ENCODE results near the gene DBH.

Gene DBH

DNA sequence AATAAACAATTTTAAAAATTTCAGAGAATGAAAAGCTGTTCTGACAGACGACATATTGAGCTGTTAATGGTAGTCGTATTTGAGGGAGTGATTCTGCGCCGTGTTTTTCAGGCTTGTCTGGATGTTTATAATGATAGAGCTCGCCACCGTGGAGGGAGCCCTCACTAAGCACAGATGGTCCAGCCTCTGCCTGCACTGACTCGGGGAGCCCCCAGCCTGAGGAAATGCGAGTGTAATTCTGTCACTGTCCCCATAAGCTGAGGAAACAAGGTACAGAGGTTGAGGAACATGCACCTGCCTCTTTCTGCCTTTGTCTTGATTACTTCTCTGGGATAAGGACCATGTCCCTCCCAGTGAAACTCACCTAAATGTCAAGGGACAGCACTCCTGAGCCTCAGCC, 7.4 kb upstream of the DBH start:
- no peak for DNase-seq

DNA sequence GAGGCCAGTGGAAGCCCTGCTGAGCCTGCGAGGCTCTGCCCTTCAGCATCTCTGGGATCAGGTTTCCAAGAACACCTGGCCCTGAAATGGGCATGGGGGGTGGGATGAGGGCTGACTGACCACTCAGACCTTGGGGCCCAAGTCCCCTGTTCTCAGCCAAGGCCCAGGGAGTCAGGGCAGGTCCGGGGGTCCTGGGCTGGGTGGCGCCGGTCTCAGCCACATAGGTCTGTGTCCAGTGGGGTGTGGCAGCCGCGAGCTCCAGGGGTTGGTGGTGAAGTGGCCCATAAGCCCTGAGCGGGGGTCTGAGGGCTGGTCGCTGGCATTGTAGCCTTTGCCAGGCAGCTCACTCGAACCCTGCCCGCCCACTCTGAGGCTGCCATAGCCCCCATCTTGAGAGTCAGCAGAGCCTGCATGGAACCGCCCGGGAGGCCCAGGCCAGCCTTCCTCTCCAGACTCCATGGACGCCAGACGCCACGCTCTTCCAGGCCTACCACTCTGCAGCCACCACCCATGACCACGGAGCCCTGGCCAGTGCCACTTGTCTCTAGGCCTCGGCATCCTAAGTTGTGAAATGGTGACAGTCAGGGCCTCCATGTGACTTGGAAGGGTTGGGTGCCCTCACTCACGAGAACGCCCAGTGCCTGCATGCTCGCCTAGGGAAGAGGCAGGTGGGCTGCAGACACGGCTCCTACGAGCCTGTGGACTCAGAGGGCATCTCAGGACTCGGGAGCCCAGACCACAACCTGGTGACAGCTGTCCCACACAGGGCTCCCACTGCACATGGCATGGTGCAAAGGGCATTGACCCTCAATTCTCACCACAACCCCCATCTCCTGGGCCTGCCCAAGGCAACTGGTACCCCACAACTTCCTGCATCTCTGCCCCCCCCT, 6.7 kb upstream of the DBH start:
- DNase-seq = no peak

DNA sequence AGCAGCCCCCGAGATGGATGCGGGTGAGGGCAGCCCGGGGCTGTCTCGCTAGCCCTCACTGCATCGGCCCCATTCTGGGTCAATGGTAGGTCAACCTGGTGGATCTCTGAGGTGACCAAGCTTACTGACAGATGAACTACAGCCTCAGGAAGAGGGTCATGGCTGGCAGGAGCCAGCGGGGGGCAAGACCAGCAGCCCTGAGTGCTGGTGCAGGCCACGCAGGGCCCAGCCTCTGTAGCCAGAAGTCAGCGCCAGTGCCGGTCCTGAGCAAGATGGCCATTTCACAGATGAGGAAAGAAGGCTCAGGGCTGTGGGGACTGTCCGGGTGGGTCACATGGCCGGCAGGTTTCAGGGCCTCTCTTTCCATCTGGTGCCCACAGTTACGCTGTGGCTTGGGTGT, 5.1 kb upstream of the DBH start:
- no peak for DNase-seq

DNA sequence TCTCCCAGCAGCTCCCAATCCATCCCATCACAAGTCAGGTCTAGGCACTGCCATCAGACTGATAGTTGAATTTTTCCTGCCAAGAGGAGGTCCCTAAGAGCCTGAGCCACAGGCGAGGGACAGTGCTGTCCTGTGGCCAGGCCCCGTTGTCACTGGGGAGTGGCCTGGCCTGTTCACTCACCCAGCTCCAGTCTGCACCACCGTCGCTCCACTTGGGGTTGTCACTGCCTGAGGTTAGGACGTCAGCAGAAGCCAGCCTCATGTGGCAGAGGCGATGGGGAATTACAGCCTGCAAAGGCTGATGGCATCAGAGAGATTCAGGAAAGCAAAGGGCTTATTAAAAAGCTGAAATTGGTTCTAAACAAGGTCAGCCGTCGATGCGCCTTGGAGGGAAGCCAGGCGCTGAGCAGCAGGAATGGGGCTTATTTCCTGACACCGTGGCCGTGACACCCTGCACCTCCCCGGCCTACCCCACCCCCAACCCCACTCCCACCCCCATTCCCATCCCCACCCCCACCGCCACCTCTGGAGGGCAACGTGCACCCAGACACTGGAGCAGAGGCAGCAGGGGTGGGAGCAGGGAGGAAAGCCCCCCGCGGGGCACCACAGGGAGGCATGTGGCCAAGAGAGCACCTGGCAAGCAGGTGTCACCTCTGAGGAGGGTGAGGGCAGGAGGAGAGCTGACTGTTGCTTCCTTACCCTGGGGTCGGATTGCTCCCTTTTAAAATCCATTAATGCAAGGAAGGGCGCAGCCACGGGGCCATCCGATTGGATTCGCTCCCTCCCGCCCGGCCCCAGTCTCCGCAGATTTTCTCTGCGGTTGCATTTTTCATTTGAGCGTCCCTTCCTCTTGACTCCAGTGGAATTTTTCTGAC, 3.1 kb upstream of the DBH start:
- DNase-seq = no peak

DNA sequence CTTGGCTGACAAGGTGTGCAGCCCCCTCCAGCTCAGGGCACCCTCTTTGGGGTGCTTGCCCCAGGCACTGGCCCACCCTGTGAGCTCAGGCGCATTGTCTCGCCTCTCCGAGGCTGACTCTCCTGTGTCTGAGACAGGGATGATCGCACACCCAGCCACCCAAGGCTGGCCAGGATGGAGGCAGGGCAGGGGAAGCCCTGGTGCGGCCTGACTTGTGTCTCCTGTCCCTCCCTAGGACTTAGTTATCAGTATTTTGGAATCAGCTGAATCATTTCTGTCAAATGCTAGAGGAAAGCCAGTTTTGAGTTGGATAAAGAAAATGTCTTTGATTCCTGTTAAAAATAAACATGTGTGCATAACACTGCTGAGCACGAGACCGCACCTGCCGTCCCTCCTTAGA, 2.5 kb upstream of the DBH start:
- DNase-seq = no peak

DNA sequence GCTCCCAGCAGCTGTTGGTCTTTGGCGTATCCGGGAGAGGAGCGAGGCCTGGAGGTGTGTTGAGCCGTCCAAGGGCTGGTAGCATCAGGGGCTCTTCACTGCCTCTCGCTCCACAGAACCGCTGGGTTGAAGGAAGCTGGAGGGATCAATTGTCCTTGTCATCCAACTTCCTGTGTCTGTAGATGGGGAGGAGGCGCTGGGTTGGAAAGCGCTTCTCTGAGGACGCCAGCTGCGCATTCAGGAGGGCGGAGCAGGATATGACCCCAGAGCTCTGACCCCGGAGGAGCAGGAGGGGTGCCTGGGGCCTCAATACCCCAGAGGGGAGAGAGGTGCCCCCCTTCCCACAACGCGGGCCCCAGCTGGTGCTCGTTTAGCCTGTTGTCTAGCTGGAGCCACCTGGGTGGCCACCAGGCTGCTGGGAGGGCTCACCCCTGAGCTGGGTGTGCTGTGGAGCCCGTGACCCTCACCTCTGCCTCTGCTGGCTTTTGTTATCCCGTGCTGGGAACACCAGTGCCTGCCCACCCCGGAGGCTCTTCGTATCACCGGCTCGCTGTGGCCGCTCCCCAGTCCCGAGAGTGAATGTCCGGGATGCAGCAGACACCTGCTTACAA, 2.0 kb upstream of the DBH start:
- DNase-seq = no peak

DNA sequence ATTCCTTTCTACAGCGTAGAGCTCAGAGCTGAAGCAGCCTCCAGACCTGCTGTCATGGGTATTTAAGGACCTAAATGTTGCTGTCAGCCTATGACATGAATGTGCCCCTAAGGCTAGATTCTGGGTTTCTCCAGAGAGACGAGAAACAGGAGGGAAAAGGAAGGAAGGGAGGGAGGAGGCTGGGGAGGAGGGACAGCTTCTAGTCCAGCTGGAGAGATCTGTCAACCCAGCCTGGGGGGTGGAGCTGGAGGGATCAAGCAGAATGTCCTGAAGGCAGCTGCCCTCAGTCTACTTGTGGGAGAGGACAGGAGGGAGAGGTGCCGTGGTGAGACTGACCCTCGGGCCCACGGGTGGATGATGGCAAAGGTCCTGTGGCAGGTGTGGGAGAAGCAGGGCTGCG, 1.1 kb upstream of the DBH start:
- no peak for DNase-seq

DNA sequence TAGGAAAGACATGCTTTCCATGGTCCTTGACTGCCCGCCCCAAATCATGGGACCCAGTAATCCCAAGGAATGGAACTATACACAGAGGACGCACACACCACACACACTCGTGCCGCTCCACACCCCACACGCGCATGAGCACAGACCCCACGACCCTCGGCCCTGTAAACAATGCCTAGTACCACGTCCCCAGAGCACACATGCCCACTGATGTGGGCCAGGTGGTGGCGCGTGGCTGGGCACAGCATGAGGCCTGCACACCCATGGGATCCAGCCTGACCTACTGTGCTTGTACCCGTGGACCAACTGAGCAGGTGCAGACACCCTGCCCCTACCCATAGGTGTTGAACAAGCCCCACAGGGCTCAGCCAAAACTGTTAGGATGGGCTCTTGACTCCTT, 739 bp downstream of the DBH start:
- no peak for DNase-seq

DNA sequence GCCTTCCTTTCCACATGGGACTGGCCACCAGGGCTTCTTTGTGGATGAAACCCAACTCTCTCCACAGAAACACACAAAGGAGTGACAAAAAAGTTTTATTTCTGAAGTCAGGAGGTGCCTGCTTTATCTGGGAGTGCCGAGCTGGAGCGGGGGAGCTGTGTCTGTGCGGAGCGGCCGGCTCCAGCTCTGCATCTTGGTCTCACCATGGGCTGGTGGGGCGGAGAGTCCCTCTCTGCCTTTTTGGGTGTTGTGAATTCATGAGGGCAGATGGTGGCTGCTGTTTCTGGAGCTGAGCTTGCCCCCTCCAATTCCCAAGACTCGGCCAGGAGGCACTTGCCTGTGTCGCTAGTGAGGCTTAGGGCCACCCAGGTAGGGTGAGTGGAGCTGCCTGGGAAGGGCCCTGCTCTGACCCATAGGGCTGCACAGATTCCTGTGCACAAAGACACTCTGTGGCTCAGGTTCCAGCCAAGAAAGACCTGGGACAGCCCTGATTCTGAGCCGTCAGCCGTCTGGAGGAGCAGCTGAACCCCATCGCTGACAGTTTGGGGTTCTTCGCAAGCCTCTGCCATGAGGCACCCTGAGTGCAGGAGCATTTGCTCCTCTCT, 1.4 kb downstream of the DBH start:
- DNase-seq = no peak

DNA sequence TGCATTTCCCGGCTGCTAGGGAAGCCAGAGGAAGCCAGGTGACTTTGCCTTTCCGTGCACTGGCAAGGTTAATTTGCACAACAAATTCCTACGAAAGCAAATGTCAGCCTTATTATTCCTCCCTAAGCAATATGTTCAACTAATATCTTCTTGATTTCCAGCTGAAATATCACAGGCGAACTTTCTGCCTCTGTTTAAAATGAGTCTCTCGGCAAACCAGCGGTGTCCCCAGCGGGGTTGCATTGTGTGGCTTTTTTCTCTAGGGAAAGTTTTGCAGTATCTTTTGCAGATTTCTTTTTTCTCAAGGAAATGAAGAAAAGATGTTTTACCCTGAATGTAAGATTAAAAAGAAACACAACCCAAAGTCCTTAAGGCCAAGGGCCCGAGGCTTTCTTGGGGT, 1.9 kb downstream of the DBH start:
- no peak for DNase-seq

DNA sequence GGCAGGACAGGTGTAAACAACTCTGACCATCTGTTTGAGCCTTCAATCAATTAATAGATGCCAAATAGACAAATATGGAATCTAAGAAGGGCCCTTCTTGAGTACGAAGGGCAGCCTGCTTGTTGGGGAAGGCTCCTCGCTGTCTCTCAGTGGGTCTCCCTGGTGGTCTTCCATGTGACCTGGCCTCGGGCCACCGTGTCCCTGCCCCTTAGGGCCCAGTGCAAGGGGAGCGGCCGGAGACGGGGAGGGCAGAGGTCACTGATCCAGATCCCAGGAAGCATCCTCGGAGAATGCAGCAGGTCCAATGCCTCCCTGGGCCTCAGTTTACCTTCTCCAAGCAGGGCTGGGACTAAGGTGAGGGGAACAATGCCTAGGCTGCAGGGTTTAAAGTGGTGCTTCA, 2.5 kb downstream of the DBH start:
- DNase-seq = no peak

DNA sequence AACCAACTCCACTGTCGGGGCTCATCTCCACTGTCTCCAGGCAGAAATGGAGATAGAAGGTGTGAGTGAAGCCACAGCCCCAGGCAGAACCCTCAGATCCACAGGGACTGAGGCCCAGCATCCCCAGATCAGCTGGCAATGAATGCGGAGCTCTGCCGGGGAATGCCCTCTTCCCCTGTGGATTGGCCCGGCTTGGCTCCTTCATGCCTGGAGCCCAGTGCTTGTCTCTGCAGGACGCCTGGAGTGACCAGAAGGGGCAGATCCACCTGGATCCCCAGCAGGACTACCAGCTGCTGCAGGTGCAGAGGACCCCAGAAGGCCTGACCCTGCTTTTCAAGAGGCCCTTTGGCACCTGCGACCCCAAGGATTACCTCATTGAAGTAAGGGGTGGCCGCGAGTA, 3.5 kb downstream of the DBH start:
- no peak for DNase-seq

DNA sequence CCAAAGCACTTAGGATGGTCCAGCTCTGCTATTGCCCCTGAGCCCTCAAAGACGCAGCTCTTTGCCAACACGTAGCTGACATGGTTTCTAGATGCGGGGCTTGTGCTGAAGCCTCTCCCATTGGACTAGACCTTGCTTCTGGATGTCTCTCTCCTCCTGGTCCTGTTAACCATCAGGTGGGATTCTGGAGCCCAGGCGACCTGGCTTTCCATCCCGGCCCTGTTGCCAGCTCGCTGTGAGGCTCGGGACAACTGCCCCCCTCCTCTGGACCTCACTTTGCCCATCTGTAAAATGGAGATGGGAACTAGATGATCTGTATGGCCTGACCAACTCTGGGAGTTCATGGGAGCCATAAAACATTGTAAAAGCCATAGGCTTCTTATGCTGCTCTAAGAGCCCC, 4.0 kb downstream of the DBH start:
- no peak for DNase-seq

DNA sequence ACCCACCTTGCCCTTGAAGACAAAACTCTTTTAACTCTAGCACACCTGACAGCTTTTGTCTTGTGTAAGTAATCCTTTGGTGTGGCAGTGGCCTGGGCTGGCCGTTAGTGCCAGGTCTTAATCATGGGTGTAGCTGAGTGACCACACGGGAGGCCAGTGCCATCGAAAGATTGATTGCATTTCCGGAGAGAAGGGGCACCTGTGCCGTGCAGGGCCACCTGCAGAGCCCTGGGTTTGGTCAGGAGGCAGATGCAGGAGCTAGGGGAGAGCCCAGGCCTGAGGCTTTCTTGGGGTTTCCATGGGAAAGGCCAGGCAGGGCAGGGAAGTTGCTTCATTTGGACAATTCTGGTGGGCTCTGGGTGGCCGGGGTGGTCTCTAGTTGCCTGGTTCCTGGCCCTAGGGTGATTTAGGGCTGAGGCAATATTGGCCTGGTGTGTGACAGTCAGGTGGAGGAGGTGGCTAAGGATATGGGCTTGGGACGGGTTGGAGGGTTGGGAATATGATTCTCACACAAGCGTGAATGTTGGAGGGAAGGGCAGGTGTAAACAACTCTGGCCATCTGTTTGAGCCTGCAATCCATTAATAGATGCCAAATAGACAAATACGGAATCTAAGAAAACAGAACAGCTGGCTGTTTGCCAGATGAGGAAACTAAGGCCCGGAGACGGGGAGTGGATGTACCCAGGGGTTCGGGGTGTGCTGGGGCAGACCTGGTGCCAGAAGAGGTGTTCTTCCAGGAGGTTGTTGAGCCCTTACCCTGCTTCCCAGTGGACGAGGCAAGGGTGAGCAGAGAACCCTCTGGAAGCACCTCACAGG, 4.6 kb downstream of the DBH start:
- DNase-seq = no peak

DNA sequence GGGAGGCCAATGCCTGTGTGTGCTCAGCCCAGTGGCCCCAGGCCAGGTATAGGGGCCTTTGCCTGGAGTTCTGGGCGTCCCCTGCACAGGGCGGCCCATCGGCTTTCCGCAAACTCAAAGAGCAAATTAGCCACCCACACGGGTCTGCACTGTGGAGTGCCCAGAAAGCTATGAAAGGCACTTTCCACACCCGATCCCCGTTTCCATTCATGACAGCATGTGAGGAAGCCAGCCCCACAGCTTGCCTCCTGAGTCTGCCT, 5.2 kb downstream of the DBH start:
- no peak for DNase-seq

DNA sequence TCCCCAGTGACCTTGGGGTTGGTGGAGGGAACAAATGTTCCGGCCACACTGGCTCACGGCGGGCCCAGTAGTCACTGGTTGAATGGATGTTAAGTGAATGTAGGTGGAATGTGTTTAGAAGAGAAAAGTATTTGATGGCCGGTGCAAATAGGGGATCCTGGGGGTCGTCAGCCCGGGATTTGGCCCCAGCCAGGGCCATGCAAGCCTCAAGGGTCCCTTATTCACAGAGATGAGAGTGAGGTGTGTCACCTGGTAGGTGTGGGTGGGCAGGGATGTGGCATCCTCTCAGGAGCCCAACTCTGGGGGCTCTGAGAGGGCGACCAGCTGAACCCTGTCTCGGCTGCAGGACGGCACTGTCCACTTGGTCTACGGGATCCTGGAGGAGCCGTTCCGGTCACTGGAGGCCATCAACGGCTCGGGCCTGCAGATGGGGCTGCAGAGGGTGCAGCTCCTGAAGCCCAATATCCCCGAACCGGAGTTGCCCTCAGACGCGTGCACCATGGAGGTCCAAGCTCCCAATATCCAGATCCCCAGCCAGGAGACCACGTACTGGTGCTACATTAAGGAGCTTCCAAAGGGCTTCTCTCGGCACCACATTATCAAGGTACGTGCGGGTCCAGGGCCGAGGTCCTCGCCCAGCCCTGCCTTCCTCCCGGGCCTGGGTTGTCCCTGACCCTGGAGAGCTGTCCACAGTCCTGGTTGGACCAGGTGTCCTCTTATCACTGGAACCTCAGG, 5.9 kb downstream of the DBH start:
- no peak for DNase-seq

DNA sequence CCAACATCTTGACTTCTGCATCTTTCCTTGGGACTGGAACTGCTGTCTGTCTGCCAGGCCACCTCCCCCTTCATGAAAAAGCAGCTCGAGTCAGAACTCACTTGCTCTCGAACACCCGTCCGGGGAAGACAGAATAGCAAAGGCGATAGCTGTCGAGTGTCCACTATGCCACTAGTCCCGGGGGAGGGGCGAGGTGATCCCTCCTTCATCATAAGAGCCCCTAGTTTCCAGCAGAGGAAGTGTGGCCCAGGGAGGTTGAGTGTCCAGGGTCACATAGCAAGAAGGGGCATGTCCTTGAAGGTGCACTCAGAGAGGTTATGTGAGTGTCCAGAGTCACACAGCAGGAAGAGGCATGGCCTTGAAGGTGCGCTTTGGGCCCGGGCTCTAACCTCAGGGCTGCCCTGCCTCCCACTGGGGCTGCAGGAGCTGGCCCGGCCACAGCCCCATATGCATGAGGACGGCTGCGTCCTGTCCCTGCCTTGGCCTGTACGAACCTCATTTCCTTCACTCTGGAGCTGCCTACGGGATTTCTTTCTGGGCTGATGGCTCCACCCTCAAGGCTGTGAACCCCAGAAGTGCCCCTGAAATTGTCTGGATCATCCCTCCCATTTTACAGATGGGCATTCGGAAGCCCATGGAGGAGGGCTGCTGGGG, 6.7 kb downstream of the DBH start:
- no peak for DNase-seq

DNA sequence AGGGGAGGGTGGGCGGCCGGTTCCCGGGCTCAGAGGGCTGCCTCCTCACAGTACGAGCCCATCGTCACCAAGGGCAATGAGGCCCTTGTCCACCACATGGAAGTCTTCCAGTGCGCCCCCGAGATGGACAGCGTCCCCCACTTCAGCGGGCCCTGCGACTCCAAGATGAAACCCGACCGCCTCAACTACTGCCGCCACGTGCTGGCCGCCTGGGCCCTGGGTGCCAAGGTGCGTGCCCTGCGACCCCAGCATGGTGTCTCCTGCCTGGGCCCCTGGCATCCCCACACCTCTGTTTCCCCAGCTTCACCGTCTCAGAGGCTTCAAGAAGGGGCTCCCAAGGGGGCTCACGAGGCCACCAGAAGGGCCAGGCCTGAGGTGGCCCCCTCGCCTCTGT, 7.2 kb downstream of the DBH start:
- no peak for DNase-seq

DNA sequence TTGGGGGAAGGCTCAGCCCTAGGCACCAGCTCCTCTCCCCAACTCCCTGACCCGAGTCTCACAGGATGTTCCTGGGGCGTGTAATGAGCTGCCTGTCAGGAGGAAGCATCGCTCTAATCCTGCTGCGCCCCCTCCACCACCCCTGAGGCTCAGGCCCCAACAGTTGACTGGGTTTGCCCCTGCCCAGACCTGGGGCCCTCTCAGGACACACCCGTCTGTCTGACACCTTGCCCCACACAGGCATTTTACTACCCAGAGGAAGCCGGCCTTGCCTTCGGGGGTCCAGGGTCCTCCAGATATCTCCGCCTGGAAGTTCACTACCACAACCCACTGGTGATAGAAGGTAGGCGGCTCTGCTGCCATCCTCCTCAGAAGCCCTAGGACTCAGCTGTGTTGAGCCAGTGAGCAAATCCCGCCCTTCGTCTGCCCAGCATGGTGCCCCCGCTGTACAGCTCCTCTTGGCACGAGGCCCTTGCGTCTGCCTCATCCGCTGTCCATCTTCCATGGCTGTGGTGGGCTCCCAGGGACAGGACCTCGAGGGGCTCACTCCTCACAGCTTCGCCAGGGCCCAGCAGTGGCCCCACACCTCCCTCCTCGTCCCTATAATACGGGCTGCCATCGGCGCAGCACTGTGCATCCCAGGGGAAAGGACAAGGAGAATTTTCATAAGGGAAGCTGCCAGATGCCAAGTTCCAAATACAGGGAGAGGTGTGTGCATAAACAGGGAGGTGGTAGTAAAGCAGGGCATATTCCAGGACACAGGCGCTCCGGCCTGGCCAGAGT, 8.0 kb downstream of the DBH start:
- no peak for DNase-seq

DNA sequence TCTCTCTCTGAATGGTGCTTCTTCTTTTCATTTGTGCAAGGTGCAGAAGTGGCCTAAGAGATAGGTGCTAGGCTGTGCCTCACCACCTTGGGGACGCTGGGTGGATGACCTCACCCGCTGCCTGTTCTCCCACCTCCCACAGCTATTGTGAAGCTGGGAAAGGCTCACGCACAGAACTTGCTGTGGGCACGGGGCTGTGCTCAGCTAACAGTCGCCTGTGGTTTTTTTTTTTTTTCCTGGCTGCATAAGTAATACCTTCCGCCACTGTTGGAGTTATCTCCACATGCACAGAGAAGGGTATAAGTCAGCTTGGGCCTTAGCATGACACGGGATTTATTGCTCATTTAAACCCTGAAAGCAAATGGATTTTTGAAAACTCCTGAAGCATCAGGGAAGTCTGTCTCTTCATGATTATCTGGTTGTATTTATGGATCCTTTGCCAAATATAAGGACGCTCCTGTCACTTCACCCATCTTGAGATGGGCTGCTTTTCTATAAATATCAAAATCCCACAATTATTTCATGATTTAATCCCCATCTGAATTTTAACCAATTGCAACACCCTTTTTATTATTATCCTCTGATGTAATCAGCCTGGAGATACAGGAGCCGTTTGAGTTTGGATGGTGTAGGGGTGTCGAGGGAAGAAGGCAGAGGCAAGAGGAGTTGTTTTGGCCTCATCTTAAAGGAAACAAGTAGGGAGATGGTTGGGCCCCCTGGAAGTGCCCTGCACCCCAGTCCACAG, 9.0 kb downstream of the DBH start:
- DNase-seq = no peak
